CD14-positive monocyte (primary cell): ENCODE measurements around the gene PPID. TPM values are rescaled to one million over a fixed set of nuclear protein-coding genes. Genes with fewer than 3 reads are reported as not detected.

Experiments
- DNase-seq, 3 donors: peaks; one replicate each; pipeline ENCODE4 v3.0.0-alpha.2; 2011 to 2022
- H2AFZ ChIP-seq: 2 replicates; pipeline ENCODE4 v1.6.0; 2012; ENCODE audit warnings: mild to moderate bottlenecking, low read depth, low read length, inconsistent platforms; ENCODE audit not compliant: insufficient read depth, poor library complexity, severe bottlenecking
- H3K27ac ChIP-seq, 2 donors: 1 replicate in 1 of 2; 2 replicates in 1 of 2; pipeline ENCODE4 v1.5.1; 2012 to 2013; ENCODE audit warnings: low read length in 2 of 2, control low read depth in 1 of 2, inconsistent platforms in 1 of 2, low read depth in 1 of 2, mild to moderate bottlenecking in 1 of 2
- H3K27me3 ChIP-seq, 2 donors: one replicate each; pipeline versions ENCODE4 v1.6.0 to v1.6.1; 2011 to 2013; ENCODE audit warnings: low read length in 2 of 2; ENCODE audit not compliant: control insufficient read depth in 2 of 2, insufficient read depth in 2 of 2
- H3K36me3 ChIP-seq, 2 donors: replicated peaks in 1 of 2; 1 replicate in 1 of 2; 2 replicates in 1 of 2; pipeline versions ENCODE4 v1.5.1 to v1.6.1; 2012 to 2013; ENCODE audit warnings: low read length in 2 of 2, control low read depth in 1 of 2, inconsistent platforms in 1 of 2, mild to moderate bottlenecking in 1 of 2; ENCODE audit not compliant: insufficient read depth in 2 of 2, control insufficient read depth in 1 of 2
- H3K4me1 ChIP-seq, 2 donors: 1 replicate in 1 of 2; 2 replicates in 1 of 2; pipeline versions ENCODE4 v1.5.1 to v1.6.1; 2012 to 2013; ENCODE audit warnings: low read length in 2 of 2, control low read depth in 1 of 2, inconsistent platforms in 1 of 2, mild to moderate bottlenecking in 1 of 2, moderate library complexity in 1 of 2; ENCODE audit not compliant: insufficient read depth in 2 of 2, control insufficient read depth in 1 of 2
- H3K4me2 ChIP-seq: replicated peaks from 2 replicates; pipeline ENCODE3; 2012; ENCODE audit warnings: low read length, moderate library complexity, mild to moderate bottlenecking; ENCODE audit not compliant: poor library complexity, severe bottlenecking; ENCODE audit errors: extremely low read depth
- H3K4me3 ChIP-seq, 3 experiments: fragments of 200-600 bp in 1 of 3; sonication (generic) in 1 of 3; replicated peaks in 1 of 3; 1 replicate in 2 of 3; 2 replicates in 1 of 3; pipeline ENCODE4 v1.5.1; 2011 to 2013; ENCODE audit warnings: low read length in 3 of 3, mild to moderate bottlenecking in 3 of 3, control low read depth in 2 of 3, low read depth in 2 of 3, inconsistent platforms in 1 of 3, moderate library complexity in 1 of 3
- H3K79me2 ChIP-seq: 2 replicates; pipeline ENCODE4 v1.6.0; 2012; ENCODE audit warnings: mild to moderate bottlenecking, control low read depth, inconsistent platforms, low read length, moderate library complexity; ENCODE audit not compliant: insufficient read depth
- H3K9ac ChIP-seq: 2 replicates; pipeline ENCODE4 v1.6.0; 2017; ENCODE audit warnings: low read length, mild to moderate bottlenecking; ENCODE audit not compliant: insufficient read depth, poor library complexity, severe bottlenecking
- H3K9me3 ChIP-seq, 2 donors: replicated peaks in 1 of 2; 1 replicate in 1 of 2; 2 replicates in 1 of 2; pipeline versions ENCODE4 v1.5.1 to v1.6.1; 2012 to 2013; ENCODE audit warnings: low read length in 2 of 2, control low read depth in 1 of 2; ENCODE audit not compliant: control insufficient read depth in 1 of 2, insufficient read depth in 1 of 2
- H4K20me1 ChIP-seq: 2 replicates; pipeline ENCODE4 v1.6.0; 2012; ENCODE audit warnings: mild to moderate bottlenecking, low read length, control low read depth, moderate library complexity; ENCODE audit not compliant: insufficient read depth
- H3K27ac Mint-ChIP-seq, 7 donors: one replicate each; pipeline ENCODE4 v1.8.0; 2020; ENCODE audit warnings: mild to moderate bottlenecking in 7 of 7, mixed read lengths in 7 of 7, moderate library complexity in 6 of 7, inconsistent platforms in 2 of 7
- H3K27me3 Mint-ChIP-seq, 3 donors: one replicate each; pipeline ENCODE4 v1.8.0; 2021 to 2022; ENCODE audit warnings: low read depth in 3 of 3, mild to moderate bottlenecking in 3 of 3, mixed read lengths in 3 of 3, moderate library complexity in 3 of 3, inconsistent platforms in 1 of 3
- H3K36me3 Mint-ChIP-seq, 2 donors: one replicate each; pipeline ENCODE4 v1.8.0; 2020; ENCODE audit warnings: mixed read lengths in 2 of 2, inconsistent platforms in 1 of 2, mild to moderate bottlenecking in 1 of 2
- H3K4me1 Mint-ChIP-seq: one replicate; pipeline ENCODE4 v1.8.0; 2020; ENCODE audit warnings: mild to moderate bottlenecking, mixed read lengths
- H3K4me3 Mint-ChIP-seq, 2 donors: one replicate each; pipeline ENCODE4 v1.8.0; 2020; ENCODE audit warnings: mild to moderate bottlenecking in 2 of 2, mixed read lengths in 2 of 2, moderate library complexity in 1 of 2
- H3K9me3 Mint-ChIP-seq, 7 donors: one replicate each; pipeline ENCODE4 v1.8.0; 2020 to 2022; ENCODE audit warnings: mixed read lengths in 7 of 7, mild to moderate bottlenecking in 6 of 7, moderate library complexity in 6 of 7, inconsistent platforms in 2 of 7
- CTCF ChIP-seq: fragments of 200-600 bp; IDR thresholded peaks from one replicate; pipeline ENCODE4 v1.8.0; 2022; ENCODE audit warnings: antibody characterized with exemption, mild to moderate bottlenecking
- WGBS: methylation state at CpG from one replicate; pipeline ENCODE4 v1.1.5; 2013; ENCODE audit warnings: missing lambda C conversion rate; ENCODE audit not compliant: insufficient coverage; 5-methylcytosine and 5-hydroxymethylcytosine counted together
- intact Hi-C, 2 donors: fragments of 100-400 bp; cut with micrococcal nuclease; formaldehyde crosslinking; loops; one replicate each; pipeline versions ENCODE4 v1.15.0 to v1.15.1; 2023
- polyA minus RNA-seq: library from RNA; depleted of rRNA, polyadenylated mRNA; stranded (reverse); fragments of >200 nt; gene quantifications from 2 replicates; pipeline ENCODE4 v1.2.3, GENCODE V29; 2012
- polyA plus RNA-seq, 3 donors: library from polyadenylated mRNA; depleted of rRNA in 1 of 3; unstranded in 2 of 3; stranded (reverse) in 1 of 3; fragments of 300-500 nt in 2 of 3; fragments of >200 nt in 1 of 3; fragmentation: Illumina TruSeq in 2 of 3; gene quantifications; 1 replicate in 2 of 3; 2 replicates in 1 of 3; pipeline ENCODE4 v1.2.3, GENCODE V29; 2012 to 2021
- total RNA-seq, 12 experiments: library from RNA in 1 of 12; stranded (reverse) in 1 of 12; fragments of 120-200 nt in 1 of 12; gene quantifications; one replicate each; pipeline ENCODE4 v1.2.4 and lab custom pipeline; 2013 to 2026; ENCODE audit warnings: mixed read lengths in 6 of 12, inconsistent platforms in 1 of 12

Gene PPID
- total RNA-seq (2013): 22.9 TPM
- polyA plus RNA-seq: 10 to 100 TPM; 11.0 to 30.5 (median 18.1) TPM
- polyA minus RNA-seq: 3.9 and 5.7 TPM in 2 replicates
- total RNA-seq (lab: John Stamatoyannopoulos, UW): 16.5 to 48.6 (median 26.3) reads per million in 11 experiments

- under 1% methylated on average over 65 of the region's 65 CpGs for WGBS
- Mint-ChIP-seq H3K4me3 (peak within 1 kb of the TSS; percentile 97 to 100), H3K9me3 (no peaks in the 10 kb centered on the region), H3K36me3 (peaks cover 28 to 32% of the 10 kb centered on the region in 2 donors), H3K27ac (peak within 1 kb of the TSS; percentile 97 to 99 (median 98)), H3K27me3 (no peaks in the 10 kb centered on the region), H3K4me1 (peaks cover 18% of the 10 kb centered on the region)
- no peak for TF ChIP-seq CTCF
- Histone ChIP-seq H3K9me3 (no peaks in the 10 kb centered on the region), H3K4me3 (peak within 1 kb of the TSS; percentile 52 to 97 (median 90)), H3K4me2 (peak within 1 kb of the TSS; percentile 85), H3K27ac (peak within 1 kb of the TSS; percentile 96 to 98), H3K36me3 (peaks cover 25 to 31% of the 10 kb centered on the region in 2 donors), H3K79me2 (peaks cover 41% of the 10 kb centered on the region), H4K20me1 (no peaks in the 10 kb centered on the region), H2AFZ (peak within 1 kb of the TSS; percentile 93), H3K9ac (peak within 1 kb of the TSS; percentile 95), H3K4me1 (peaks cover 11 to 12% of the 10 kb centered on the region in 2 donors), H3K27me3 (no peaks in the 10 kb centered on the region)
- intact Hi-C loops: loop anchor here (5.0 to 10.0 kb wide), 3 partner anchors 44 to 482 kb away; partner anchors contain the start of genes C4orf46 (in 1 of the 2), ETFDH (in 1 of the 2) and FNIP2 (in 1 of the 2)
- DNase-seq: peak; percentile 78 to 92 (median 80)
Observed at GRCh38 chr4:158722917-158723793, at the start of gene PPID. TSS of gene PPID (minus strand) at chr4:158723396. CDS start at chr4:158723288, 108 bp downstream.

DNA sequence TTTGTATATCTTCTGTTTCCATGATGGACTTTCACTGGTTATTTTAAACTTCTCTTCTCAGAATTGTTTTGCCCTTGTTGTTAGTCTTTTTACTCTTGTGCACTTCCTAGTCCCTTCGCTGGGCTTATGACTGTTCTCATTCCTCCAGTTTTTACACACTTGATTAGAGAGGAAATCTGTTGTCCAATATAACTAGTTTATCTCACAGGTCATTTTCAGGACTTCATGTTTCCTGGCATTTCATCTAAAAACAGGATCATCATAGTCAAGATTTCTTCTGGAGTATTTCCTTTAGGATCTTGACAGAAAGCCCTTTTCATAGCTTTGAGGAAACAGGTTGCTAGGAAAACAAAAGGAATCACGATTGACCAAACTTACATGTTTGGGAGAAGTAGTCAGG lies 48.6 kb upstream of the PPID start:
- TF ChIP-seq CTCF: no peak
- Histone ChIP-seq H3K79me2 (peaks cover 74% of the 10 kb centered on the region), H3K4me3 (no peak overlapping the region), H3K27ac (no peak overlapping the region), H3K4me2 (no peak overlapping the region), H3K9me3 (no peaks in the 10 kb centered on the region), H3K9ac (no peak overlapping the region), H3K27me3 (no peaks in the 10 kb centered on the region), H4K20me1 (peaks cover 39% of the 10 kb centered on the region), H3K4me1 (peaks cover 32 to 50% of the 10 kb centered on the region in 2 donors), H2AFZ (no peak overlapping the region), H3K36me3 (no peaks in the 10 kb centered on the region)
- Mint-ChIP-seq H3K36me3 (peaks cover 0 to 3% of the 10 kb centered on the region in 2 donors), H3K27me3 (peaks cover 0 to 2% (median 0%) of the 10 kb centered on the region in 3 donors), H3K4me1 (peaks cover 63% of the 10 kb centered on the region), H3K9me3 (peaks cover 0 to 2% (median 0%) of the 10 kb centered on the region in 7 donors), H3K4me3 (no peak overlapping the region), H3K27ac (no peak overlapping the region)
- intact Hi-C loops: loop anchor here in 1 of 2 donors (10.0 kb wide), 1 partner anchor 63 kb away; no protein-coding TSS in a partner anchor
- WGBS: 75% methylated on average over 1 of the region's 2 CpGs
- DNase-seq: no peak
